Panc1 (cell line): Measurements from ENCODE around the gene NMRAL1. TPM values are rescaled to one million over a fixed set of nuclear protein-coding genes. Genes with fewer than 3 reads are reported as not detected.

Source experiments
- ATAC-seq: fragments of 200-7000 bp; cut with Tn5 transposase; 2 replicates; pipeline ENCODE4 v1.9.1; 2020; ENCODE audit warnings: mild to moderate bottlenecking, moderate library complexity
- BruUV-seq: library from RNA; stranded (reverse); fragments of 400-500 nt; replicated peaks from 2 replicates; lab custom pipeline; 2021; lab: Mats Ljungman, UMichigan
- CTCF ChIA-PET: fragments of 300-600 bp; sonication (Branson Sonifier 250); formaldehyde crosslinking; loops from one replicate; lab custom pipeline; 2022; ENCODE audit warnings: antibody characterized with exemption; lab: Charles Lee
- POLR2A ChIA-PET: fragments of 300-600 bp; sonication (Branson Sonifier 250); formaldehyde crosslinking; loops from one replicate; lab custom pipeline; 2022; ENCODE audit warnings: antibody characterized with exemption; lab: Charles Lee
- DNase-seq: peaks from one replicate; pipeline ENCODE4 v3.0.0-alpha.2; 2010; ENCODE audit warnings: low read depth, low spot score
- H3K27ac ChIP-seq: 2 replicates; pipeline ENCODE4 v1.5.1; 2011; ENCODE audit warnings: mild to moderate bottlenecking, low read length, inconsistent platforms
- H3K27me3 ChIP-seq: fragments of 200-500 bp; sonication (Bioruptor generic); 2 replicates; pipeline ENCODE4 v1.6.0; 2014; ENCODE audit warnings: low read length, inconsistent platforms; ENCODE audit not compliant: control insufficient read depth, insufficient read depth
- H3K36me3 ChIP-seq: fragments of 200-500 bp; sonication (Bioruptor generic); 2 replicates; pipeline ENCODE4 v1.5.1; 2014; ENCODE audit warnings: inconsistent platforms, mild to moderate bottlenecking, low read length, moderate library complexity; ENCODE audit not compliant: control insufficient read depth, insufficient read depth
- H3K4me1 ChIP-seq: 2 replicates; pipeline ENCODE4 v1.5.1; 2011; ENCODE audit warnings: inconsistent platforms, mild to moderate bottlenecking, low read length, moderate library complexity; ENCODE audit not compliant: control insufficient read depth, insufficient read depth
- H3K4me3 ChIP-seq, 2 experiments: 2 replicates each; pipeline ENCODE4 v1.5.1; 2011 to 2012; ENCODE audit warnings: low read depth in 2 of 2, low read length in 2 of 2, mild to moderate bottlenecking in 2 of 2, inconsistent platforms in 1 of 2, moderate library complexity in 1 of 2
- H3K9me3 ChIP-seq: fragments of 200-500 bp; sonication (Bioruptor generic); 2 replicates; pipeline ENCODE4 v1.5.1; 2014; ENCODE audit warnings: low read depth, mild to moderate bottlenecking, inconsistent platforms, low read length, moderate library complexity; ENCODE audit not compliant: control insufficient read depth, insufficient read depth
- POLR2AphosphoS5 ChIP-seq: IDR thresholded peaks from 2 replicates; pipeline ENCODE4 v1.6.1; 2012; ENCODE audit warnings: mild to moderate bottlenecking, low read depth, low read length, moderate library complexity
- REST ChIP-seq, 2 experiments: IDR thresholded peaks; 2 replicates each; pipeline ENCODE4 v1.6.1; 2011 to 2012; ENCODE audit warnings: low read depth in 2 of 2, control low read depth in 1 of 2, low read length in 1 of 2, mild to moderate bottlenecking in 1 of 2, moderate library complexity in 1 of 2; ENCODE audit not compliant: insufficient read depth in 1 of 2
- SIN3A ChIP-seq: IDR thresholded peaks from 2 replicates; pipeline ENCODE4 v1.6.1; 2012; ENCODE audit warnings: low read depth, mild to moderate bottlenecking, low read length, moderate library complexity, borderline replicate concordance; ENCODE audit not compliant: insufficient read depth
- TCF7L2 ChIP-seq: IDR thresholded peaks from 2 replicates; pipeline ENCODE4 v1.6.1; 2011; ENCODE audit warnings: mild to moderate bottlenecking, low read depth, low read length, inconsistent platforms
- in situ Hi-C: cut with HindIII; loops from 2 replicates; pipeline ENCODE4 v1.10.0; 2016; ENCODE audit warnings: low sequenced_read_pairs, low pct_unique_long_range_greater_than_20kb
- intact Hi-C: fragments of 100-400 bp; cut with micrococcal nuclease; formaldehyde crosslinking; loops from one replicate; pipeline ENCODE4 v1.10.0; 2022; ENCODE audit not compliant: unreplicated experiment
- total RNA-seq: library from RNA; stranded (reverse); gene quantifications from one replicate; pipeline ENCODE4 v1.2.1, GENCODE V29; 2021; ENCODE audit not compliant: unreplicated experiment
- TF ChIP-seq, protein P1 (sequence below): fragments of 450-650 bp; IDR thresholded peaks from 2 replicates; pipeline ENCODE4 v1.5.1; 2017; ENCODE audit warnings: mild to moderate bottlenecking

NMRAL1 gene
- total RNA-seq, 1 experiment from 2014 or later: 109 TPM

GRCh38 chr16:4463522-4464163, 10.8 kb downstream of the NMRAL1 start:
- Histone ChIP-seq H3K36me3 (peaks cover 2% of the 10 kb centered on the region; the same call in 1 of the 2 replicates), H3K27me3 (no peaks in the 10 kb centered on the region), H3K4me1 (no peaks in the 10 kb centered on the region), H3K4me3 (no peak overlapping the region), H3K27ac (peak overlapping the region; percentile 6; the same call in 1 of the 2 replicates), H3K9me3 (no peaks in the 10 kb centered on the region)
- in situ Hi-C loops: no loop called here
- DNase-seq (no peak), ATAC-seq (peak; percentile 20)
- no peak for TF ChIP-seq REST (IDR thresholded peaks at IDR 0.05; ENCODE audit: insufficient read depth in 1 of 2, low read depth in 2 of 2, low read length in 1 of 2)
- no peak for TF ChIP-seq SIN3A
- no peak for TF ChIP-seq TCF7L2
- TF ChIP-seq, protein P1, sequence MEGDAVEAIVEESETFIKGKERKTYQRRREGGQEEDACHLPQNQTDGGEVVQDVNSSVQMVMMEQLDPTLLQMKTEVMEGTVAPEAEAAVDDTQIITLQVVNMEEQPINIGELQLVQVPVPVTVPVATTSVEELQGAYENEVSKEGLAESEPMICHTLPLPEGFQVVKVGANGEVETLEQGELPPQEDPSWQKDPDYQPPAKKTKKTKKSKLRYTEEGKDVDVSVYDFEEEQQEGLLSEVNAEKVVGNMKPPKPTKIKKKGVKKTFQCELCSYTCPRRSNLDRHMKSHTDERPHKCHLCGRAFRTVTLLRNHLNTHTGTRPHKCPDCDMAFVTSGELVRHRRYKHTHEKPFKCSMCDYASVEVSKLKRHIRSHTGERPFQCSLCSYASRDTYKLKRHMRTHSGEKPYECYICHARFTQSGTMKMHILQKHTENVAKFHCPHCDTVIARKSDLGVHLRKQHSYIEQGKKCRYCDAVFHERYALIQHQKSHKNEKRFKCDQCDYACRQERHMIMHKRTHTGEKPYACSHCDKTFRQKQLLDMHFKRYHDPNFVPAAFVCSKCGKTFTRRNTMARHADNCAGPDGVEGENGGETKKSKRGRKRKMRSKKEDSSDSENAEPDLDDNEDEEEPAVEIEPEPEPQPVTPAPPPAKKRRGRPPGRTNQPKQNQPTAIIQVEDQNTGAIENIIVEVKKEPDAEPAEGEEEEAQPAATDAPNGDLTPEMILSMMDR: no peak
- no peak for TF ChIP-seq POLR2AphosphoS5
- intact Hi-C loops: no loop called here
- no TSS peak for BruUV-seq
- ChIA-PET CTCF (interaction anchor here (0.7 kb wide), 1 partner anchor 60 kb away, joined by 7 read pairs; no protein-coding TSS in a partner anchor), POLR2A (no interaction called here)

DNA sequence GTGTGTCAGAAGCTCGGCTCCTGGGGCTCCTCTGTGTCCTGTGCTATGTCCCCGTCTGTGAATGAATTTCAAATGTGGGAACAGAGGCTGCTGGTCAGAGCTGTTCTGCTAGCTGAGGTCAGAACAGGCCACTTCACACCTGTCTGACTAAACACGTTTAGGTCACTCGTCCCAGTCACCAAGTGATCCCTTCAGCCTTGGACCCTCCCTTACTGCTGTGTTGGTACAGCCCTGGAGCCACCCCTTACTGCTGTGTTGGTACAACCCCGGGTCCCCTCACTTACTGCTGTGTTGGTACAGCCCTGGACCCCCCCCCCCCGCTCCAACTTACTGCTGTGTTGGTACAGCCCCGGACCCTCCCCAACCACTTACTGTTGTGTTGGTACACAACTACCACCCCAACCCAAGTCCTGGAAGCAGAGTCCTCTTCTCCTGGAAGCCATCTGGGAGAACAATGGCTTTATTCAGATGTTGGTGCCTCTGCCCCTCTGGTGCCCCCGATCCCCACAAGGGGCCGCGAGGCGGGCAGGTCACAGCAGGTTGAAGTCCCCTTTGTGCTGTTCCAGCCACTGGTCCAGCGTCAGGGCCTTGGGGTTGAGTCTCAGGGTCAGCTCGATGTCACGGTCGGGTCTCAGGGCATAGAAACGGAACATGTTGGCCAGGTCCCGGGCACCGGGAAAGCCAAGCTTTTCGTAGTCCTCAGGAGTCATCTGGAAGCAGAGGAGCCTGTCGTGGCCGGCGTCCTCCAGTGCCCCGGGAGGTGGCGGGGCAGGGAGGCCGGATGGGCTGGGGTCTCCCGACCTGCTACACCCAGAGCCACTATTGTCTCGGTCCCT, 13.0 kb downstream of the NMRAL1 start:
- Histone ChIP-seq H3K27me3 (no peaks in the 10 kb centered on the region), H3K27ac (no peak overlapping the region), H3K36me3 (no peaks in the 10 kb centered on the region; the same call in 1 of the 2 replicates), H3K4me1 (no peaks in the 10 kb centered on the region), H3K4me3 (no peak overlapping the region), H3K9me3 (no peaks in the 10 kb centered on the region)
- in situ Hi-C loops: no loop called here
- no TSS peak for BruUV-seq
- CTCF ChIA-PET: no interaction called here
- TF ChIP-seq SIN3A: no peak
- TF ChIP-seq REST (IDR thresholded peaks at IDR 0.05; ENCODE audit: insufficient read depth in 1 of 2, low read depth in 2 of 2, low read length in 1 of 2): no peak
- no peak for TF ChIP-seq TCF7L2
- TF ChIP-seq, protein P1: no peak
- no peak; the same call in 1 of the 2 replicates for TF ChIP-seq POLR2AphosphoS5
- POLR2A ChIA-PET: no interaction called here
- intact Hi-C loops: no loop called here
- DNase-seq (no peak), ATAC-seq (peak; percentile 50)
